Measurements from ENCODE around the gene TEAD1.
"Not testable (repeated sequence)": the region's sequence is repeated elsewhere in the genome, so short reads cannot be mapped to it uniquely, and the experiment has no call there.

TEAD1 gene

GRCh38 chr11:12745787-12746186 lies 71.6 kb downstream of the TEAD1 start:
- DNase-seq, result no peak

GRCh38 chr11:12746593-12747097 lies 72.4 kb downstream of the TEAD1 start:
- DNase-seq, result peak; percentile 82

GRCh38 chr11:12748561-12748960 lies 74.3 kb downstream of the TEAD1 start:
- no peak for DNase-seq

GRCh38 chr11:12749442-12749841 lies 75.2 kb downstream of the TEAD1 start:
- DNase-seq, result no peak

GRCh38 chr11:12750181-12750580 lies 76.0 kb downstream of the TEAD1 start:
- no peak for DNase-seq

- no peak for DNase-seq
Measured at GRCh38 chr11:12752868-12753524, 78.8 kb downstream of the TEAD1 start.

GRCh38 chr11:12754021-12754420 lies 79.8 kb downstream of the TEAD1 start:
- no peak for DNase-seq

- DNase-seq, result no peak
Measured at GRCh38 chr11:12754582-12755234, 80.5 kb downstream of the TEAD1 start.

GRCh38 chr11:12755510-12756453 lies 81.6 kb downstream of the TEAD1 start:
- DNase-seq, result no peak

- DNase-seq, result no peak
Measured at GRCh38 chr11:12756454-12756806, 82.2 kb downstream of the TEAD1 start.

- no peak for DNase-seq
Measured at GRCh38 chr11:12756867-12757266, 82.6 kb downstream of the TEAD1 start.

GRCh38 chr11:12757416-12757815 lies 83.2 kb downstream of the TEAD1 start:
- DNase-seq, result no peak

GRCh38 chr11:12758117-12758516 lies 83.9 kb downstream of the TEAD1 start:
- DNase-seq, result not testable (repeated sequence)

- no peak for DNase-seq
Measured at GRCh38 chr11:12761029-12761428, 86.8 kb downstream of the TEAD1 start.

- no peak for DNase-seq
Measured at GRCh38 chr11:12762278-12762677, 88.1 kb downstream of the TEAD1 start.

- no peak for DNase-seq
Measured at GRCh38 chr11:12762696-12763324, 88.6 kb downstream of the TEAD1 start.

- no peak for DNase-seq
Measured at GRCh38 chr11:12764187-12764914, 90.1 kb downstream of the TEAD1 start.

GRCh38 chr11:12765428-12765827 lies 91.2 kb downstream of the TEAD1 start:
- DNase-seq, result peak; percentile 63

GRCh38 chr11:12767027-12767426 lies 92.8 kb downstream of the TEAD1 start:
- no peak for DNase-seq

- DNase-seq, result no peak
Measured at GRCh38 chr11:12767577-12767976, 93.4 kb downstream of the TEAD1 start.

GRCh38 chr11:12768726-12769673 lies 94.8 kb downstream of the TEAD1 start:
- no peak for DNase-seq

Data from femur (tissue), 1 donor.